SK-MEL-5 (cell line): ENCODE measurements around the gene NLGN1. TPM values are rescaled to one million over a fixed set of nuclear protein-coding genes. Genes with fewer than 3 reads are reported as not detected.
A peak's percentile ranks its signal among the peaks of the same experiment; 100 is the strongest.

ENCODE experiments used
- DNase-seq: peaks from one replicate; pipeline ENCODE4 v3.0.0-alpha.2; 2016; ENCODE audit warnings: low read depth, low spot score
- in situ Hi-C: cut with HindIII; loops from 2 replicates; pipeline ENCODE4 v1.10.0; 2016; ENCODE audit warnings: low sequenced_read_pairs, high pct_unique_total_duplicates, low pct_unique_long_range_greater_than_20kb
- total RNA-seq: library from RNA; depleted of rRNA; stranded (reverse); fragments of >200 nt; shearing (Covaris generic); gene quantifications from 2 replicates; pipeline ENCODE4 v1.2.3, GENCODE V29; 2014

NLGN1 gene
- total RNA-seq, 1 experiment from 2014 or later, result 35.2 TPM

GRCh38 chr3:174094669-174095068, 697.1 kb downstream of the NLGN1 start:
- in situ Hi-C loops, result no loop called here
- peak; percentile 98 for DNase-seq

DNA sequence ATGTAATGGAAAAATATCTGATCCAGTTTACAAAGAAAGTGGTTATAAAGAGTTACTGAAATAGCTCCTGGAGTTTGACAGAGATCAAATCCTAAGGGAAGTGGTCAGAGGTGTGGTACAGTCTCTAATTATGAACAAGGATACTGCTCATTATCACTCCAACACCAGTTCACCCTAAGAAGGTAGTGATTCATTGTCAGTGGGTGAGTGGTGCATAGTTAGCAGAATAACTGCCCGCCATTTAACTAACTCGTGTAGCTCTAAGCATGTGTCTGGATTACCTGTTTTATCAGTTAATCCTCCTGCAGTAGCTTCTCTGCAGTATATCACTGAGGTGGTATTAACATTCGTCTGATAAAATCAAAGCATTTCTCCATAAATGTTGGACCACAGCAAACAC, 700.1 kb downstream of the NLGN1 start:
- in situ Hi-C loops, result no loop called here
- no peak for DNase-seq

- in situ Hi-C loops, result no loop called here
- DNase-seq, result no peak
These were observed 701.2 kb downstream of the NLGN1 start for GRCh38 chr3:174098746-174099145.

DNA sequence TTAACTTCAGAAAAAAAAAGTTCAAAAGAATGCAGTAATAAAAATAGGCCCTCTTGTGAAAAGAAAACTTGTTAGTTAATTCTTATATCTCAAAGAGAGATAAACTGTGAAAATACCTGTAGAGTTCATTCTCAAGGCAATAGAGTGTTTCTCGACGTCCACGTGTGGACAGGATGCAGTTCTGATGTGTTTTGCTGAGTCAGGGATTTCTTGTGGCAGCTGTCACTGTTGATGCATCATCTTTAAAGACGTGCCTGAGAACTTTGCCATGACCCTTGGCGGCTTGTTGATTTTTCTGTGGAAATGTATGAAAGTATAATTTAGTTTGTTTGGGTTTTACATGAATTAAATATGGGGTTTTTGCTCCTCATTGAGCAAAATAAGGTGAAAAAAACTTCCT, 702.2 kb downstream of the NLGN1 start:
- DNase-seq, result no peak
- in situ Hi-C loops, result no loop called here

DNA sequence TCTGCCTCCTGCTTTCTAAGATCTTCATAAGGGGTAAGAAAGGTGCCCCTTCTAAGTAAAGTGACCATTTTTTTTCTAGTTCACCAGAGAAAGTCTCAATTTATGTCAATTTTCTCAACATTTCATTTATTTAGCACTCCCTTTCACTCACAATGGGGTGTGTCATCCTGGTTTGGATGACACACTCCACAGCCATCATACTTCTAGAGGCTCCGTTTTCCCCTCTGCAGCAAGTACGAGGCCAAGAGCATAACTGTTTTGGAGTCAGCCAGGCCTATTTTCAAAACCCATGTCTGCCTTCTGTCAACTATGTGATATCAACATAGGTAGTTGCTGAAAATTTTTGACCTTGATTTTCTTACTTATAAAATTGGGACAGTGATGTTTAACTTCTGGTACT, 703.2 kb downstream of the NLGN1 start:
- DNase-seq, result no peak
- in situ Hi-C loops, result no loop called here

DNA sequence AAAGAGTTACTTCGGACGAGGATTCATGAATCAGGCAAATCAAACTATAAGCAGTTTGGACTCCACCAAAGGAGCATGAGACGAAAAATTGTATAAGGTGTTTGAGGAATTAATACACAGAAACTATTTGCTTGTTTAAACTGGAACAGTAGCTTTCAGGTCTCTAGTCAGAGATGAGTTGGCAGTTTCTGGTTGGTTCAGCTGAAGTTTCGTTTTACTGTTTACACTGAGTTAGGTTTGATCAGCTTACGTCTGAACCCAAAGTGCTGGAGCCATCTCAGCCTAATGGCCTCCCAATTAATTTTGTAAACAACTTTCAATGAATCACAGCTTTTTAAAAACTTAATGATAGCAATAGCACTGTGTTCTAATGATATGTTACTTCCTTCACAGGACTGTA, 703.7 kb downstream of the NLGN1 start:
- in situ Hi-C loops, result no loop called here
- DNase-seq, result peak; percentile 74

GRCh38 chr3:174102274-174102673, 704.7 kb downstream of the NLGN1 start:
- DNase-seq, result no peak
- in situ Hi-C loops, result no loop called here

DNA sequence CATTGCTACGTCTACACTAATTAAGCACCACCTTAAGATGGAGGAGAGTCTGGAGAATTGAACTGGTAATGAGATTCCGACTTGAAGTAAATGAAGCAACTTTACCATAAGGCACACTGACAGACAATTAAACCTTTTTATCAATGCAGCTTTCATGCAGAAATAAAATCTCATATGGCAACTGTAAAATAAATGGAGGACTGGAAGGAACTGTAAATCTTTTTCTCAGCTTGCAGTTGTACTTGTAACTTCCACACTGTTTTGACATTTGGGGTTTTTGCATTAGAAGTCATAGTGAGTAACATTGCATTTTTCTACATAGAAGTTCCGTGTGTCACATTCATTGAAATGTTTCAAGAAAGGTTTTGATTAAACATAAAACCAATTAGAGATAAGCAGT, 705.3 kb downstream of the NLGN1 start:
- in situ Hi-C loops, result no loop called here
- DNase-seq, result no peak

- in situ Hi-C loops, result no loop called here
- no peak for DNase-seq
These were observed 713.2 kb downstream of the NLGN1 start for GRCh38 chr3:174110761-174111160.

DNA sequence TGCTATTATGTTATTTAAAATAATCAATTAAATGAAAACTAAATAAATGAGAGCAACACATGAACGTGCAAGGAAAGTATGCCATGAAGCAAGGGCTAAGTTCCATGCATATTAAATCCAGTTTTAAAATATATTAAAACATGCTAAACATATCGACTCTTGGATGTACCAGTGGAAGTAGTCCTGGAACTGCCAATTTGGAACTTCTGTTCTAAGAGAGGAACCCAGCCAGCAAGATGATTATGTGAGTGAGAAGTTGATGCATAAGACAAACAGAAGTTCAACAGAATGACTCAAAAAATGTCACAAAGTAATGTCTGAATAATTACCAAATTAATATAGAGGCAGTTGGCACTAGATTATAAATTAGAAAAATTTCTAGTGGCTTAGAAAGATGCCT, 714.2 kb downstream of the NLGN1 start:
- in situ Hi-C loops, result no loop called here
- no peak for DNase-seq

DNA sequence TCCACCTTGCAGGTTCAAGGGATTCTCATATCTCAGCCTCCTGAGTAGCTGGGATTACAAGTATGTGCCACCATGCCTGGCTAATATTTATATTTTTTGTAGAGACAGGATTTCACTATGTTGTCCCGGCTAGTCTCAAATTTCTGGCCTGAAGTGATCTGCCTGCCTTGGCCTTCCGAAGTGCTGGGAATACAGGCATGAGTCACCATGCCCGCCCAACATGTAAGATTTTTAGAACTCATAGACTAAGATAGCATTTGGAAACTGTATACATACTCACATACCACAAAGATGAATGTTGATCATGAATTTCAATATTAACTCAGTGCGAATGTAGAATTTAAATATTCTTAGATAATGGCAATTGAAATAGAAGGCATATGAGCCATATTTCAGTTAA, 718.9 kb downstream of the NLGN1 start:
- no peak for DNase-seq

DNA sequence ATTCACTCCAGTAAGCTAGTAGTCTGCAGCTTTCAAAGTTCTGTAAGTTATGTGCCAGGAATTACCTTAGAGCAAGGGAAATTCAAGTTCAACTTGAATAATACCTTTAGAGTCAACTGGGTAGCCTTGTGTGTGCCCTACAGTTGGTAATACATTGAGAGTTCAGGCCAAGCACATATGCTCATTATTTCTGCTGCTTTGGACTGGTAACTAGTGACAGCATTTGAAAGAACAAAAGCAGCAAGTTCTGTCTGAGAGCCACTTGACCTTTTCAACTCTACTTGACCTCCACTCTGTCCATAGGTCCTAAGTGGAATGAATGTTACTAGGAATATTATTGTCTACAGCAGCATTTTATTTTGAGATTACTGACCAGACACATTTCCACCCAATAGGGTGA, 723.5 kb downstream of the NLGN1 start:
- peak; percentile 56 for DNase-seq
- in situ Hi-C loops, result no loop called here

More for the DNA sequence above, 718.9 kb downstream of the NLGN1 start:
- in situ Hi-C loops, result no loop called here

GRCh38 chr3:174122411-174122810, 724.9 kb downstream of the NLGN1 start:
- peak; percentile 99 for DNase-seq
- in situ Hi-C loops, result no loop called here

DNA sequence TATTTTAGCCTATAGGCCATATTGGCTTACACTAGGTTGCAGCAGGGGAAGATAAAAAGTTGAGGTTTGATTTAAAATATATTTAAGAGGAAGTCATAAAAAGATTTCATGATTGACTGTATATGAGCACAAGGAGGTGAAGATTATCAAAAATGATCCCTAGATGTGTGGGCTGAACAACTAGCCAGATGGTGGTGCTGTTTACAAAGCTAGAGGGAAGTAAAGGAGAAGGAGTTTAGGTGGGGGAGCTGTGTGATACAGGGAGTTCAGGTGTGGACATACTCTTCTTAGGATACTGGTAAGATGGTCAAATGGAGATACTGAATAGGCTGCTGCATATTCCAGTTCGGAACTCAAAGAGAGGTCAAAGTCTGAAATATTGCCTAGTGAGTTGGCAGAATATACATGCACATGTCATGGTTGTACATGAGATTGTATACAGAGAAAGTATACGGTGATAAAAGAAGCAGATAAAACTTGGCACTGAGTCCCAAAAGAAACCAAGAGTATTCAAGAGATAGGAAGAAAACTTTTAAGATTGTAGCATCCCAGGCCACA, 727.8 kb downstream of the NLGN1 start:
- peak; percentile 84 for DNase-seq
- in situ Hi-C loops, result loop anchor here (25.0 kb wide), 1 partner anchor 237 kb away; no protein-coding TSS in a partner anchor

DNA sequence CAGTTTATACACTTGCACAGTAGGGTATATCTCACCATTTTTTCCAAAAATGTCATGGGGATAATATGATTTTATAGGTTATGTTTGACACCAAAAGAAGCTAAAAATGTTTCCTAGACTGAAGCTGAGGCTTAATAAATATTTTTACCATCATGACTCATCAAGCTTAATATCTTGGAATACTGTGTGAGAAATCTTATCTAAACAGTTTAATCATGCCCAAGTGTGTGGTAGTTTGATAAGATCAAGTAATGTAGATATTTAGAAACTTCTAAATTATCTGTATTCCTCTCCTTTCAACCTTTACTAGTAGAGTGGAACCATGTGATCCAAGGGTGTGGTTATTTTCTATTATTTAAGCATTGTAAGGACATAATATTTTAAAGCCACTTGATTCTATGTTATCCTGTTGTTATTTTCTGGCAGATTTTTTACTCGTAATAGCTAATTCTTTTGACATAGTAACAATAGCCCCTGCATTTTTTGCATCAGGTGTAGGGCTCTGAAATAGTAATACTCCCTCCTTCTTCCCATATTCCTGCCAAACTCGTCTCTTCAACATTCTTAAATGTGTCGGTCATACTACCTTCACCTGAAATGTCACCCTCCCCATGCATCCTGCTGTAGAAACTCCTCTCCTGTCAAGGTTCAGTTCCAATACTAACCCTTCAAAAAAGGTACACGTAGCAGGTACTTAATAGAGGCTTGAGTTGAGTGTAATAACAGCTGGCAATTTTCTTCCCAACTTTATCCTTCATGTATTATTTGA, 729.6 kb downstream of the NLGN1 start:
- no peak for DNase-seq
- in situ Hi-C loops, result loop anchor here (25.0 kb wide), 1 partner anchor 235 kb away; no protein-coding TSS in a partner anchor

DNA sequence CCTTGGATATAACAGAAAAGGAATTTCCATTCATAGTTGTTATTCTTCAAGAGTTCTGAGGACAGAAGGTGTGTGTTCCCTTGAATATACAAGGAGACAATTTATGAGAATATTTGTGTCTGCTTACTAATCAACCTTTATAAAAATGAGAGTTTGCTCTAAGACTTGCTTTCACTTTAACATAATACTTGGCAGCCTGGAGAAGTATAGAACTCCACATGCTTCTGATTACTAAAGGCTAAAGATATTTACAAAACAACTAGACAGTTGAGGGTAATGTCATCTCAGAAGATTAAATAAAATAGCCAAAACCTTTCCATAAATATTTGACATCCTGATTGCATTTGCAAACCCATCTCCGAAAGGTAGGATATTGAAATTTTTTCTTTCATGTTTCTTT, 734.5 kb downstream of the NLGN1 start:
- DNase-seq, result no peak
- in situ Hi-C loops, result loop anchor here (25.0 kb wide), 1 partner anchor 230 kb away; no protein-coding TSS in a partner anchor

- DNase-seq, result no peak
- in situ Hi-C loops, result loop anchor here (25.0 kb wide), 1 partner anchor 230 kb away; no protein-coding TSS in a partner anchor
These were observed 735.0 kb downstream of the NLGN1 start for GRCh38 chr3:174132421-174133042.

DNA sequence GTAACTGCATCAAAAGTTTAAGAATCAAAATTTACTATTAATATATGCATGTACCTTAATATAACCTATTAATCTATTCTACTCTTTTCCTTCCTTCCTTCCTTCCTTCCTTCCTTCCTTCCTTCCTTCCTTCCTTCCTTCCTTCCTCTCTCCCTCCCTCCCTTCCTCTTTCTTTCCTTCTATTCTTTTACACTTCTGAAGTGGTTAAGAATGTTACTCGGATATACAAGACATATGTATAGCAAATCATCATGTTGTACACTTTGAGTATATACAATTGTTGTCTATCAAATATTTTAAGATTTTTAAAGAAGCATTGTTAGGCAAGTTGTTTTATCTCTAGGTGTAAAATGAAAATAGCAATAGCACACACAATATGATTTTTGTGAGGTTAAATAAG, 748.5 kb downstream of the NLGN1 start:
- in situ Hi-C loops, result loop anchor here (25.0 kb wide), 1 partner anchor 216 kb away; no protein-coding TSS in a partner anchor

GRCh38 chr3:174147798-174148197, 750.3 kb downstream of the NLGN1 start:
- in situ Hi-C loops, result loop anchor here (25.0 kb wide), 1 partner anchor 215 kb away; no protein-coding TSS in a partner anchor
- no peak for DNase-seq

More for the DNA sequence above, 748.5 kb downstream of the NLGN1 start:
- no peak for DNase-seq
